GM21515 (cell line): ENCODE results near the gene TACC2.
"Not testable (repeated sequence)": the region's sequence is repeated elsewhere in the genome, so short reads cannot be mapped to it uniquely, and the experiment has no call there.

Source experiments
- ATAC-seq: cut with Tn5 transposase; IDR thresholded peaks from one replicate; pipeline ENCODE4 v1.9.1; 2021; ENCODE audit not compliant: unreplicated experiment

The TACC2 gene

DNA sequence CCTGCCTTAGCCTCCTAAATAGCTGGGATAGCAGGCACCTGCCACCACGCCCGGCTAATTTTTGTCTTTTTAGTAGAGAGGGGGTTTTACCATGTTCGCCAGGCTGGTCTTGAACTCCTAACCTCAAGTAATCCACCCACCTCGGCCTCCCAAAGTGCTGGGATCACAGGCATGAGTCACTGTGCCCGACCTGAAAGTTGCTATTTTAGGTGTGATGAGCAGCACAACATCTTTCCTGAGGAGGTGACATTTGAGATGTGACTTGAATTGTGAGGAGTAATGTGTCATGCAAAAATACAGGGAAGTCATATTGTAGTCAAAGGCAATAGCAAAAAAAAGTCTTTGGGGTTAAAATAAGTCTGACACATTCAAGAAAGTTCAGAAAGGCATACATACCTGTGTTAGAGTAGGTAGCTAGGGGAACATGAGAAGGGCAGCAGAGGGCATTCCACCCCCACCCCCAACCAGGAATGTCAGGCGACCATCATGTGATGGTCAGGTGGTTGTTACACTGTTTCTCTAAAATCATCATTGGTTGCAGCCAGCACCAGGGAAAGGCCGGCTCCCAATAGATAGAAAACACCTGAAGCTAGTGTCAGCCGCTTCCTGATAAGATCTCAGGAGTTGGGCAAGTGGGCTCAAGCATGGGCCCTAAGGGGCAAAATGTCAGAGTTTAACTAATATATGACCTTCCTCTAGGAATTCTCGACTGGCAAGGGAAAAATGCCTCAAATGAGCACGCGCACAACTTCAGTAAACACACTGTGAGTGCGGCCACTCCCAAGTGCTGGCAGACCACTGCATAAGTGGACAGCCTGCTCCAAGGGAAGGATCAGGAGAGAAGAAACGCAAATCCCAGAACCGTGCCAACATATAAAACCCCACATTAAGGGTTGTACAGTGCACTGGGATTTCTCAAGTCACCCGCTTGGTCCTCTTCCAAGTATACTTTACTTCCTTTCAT, at the start of gene TACC2:
TSS of gene TACC2 (plus strand) at position 803 of the 964 bp plus-strand sequence. CDS start 32,819 bp downstream, outside the sequence.
- ATAC-seq: no peak

DNA sequence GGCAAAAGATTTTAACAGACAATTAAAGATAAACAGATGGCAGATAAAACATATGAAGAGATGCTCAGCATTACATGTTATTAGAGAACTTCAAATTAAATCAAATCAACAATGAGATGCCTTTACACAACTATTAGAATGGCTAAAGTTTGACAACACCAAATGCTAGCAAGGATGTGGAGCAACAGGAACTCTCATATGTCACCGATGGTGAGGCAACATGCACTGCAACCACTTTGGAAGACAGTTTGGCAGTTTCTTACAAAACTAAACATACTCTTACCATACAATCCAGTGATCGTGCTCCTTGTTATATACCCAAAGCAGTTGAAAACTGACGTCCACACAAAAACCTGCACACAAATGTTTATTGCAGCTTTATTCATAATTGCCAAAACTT, 47.4 kb upstream of the TACC2 start:
- no peak for ATAC-seq

GRCh38 chr10:121942749-121943416, 46.1 kb upstream of the TACC2 start:
- no peak for ATAC-seq

DNA sequence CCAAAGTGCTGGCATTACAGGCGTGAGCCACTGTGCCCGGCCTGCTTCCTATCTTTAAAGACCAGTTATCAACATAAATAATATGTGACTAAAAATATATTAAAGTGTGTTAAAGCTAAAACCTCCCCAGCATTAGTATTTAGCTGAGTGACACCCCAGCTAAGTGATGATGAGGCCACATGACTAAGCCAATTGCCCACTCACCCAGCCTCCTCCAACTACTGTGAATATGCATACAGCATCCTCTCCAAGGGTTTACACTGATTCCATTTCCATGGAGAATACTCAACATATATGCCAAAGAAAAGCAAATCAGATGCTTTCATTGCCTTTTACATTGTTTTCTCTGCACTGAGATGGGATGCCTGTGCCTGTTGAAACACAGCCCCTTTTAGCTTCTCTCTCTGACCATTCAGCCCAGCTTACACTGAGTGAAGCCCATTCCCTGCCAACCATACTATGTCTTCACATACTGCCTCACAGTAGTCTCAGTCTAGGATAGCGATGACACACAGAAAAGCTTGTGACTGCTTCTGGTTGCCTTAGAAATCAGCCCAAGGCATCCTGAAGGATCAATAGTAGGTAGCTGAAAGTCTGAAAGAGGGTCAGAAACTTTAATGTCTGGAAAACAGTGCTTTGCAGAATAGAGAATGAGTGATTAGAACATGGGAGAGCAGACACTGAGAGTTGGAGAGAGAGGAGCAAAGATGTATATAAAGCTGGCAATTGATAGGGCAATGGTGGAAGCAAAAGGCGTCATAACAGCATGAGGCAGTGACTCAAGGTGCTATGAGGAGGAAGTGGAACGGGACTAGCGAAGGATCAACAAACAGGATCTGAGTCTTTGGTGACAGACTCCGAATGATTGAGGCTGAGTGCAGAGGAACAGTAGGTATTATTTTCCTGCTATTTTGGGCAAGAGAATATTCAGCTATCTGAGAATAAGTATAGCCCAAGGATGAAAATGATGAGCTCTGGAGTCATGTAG, 41.3 kb upstream of the TACC2 start:
- no peak for ATAC-seq

DNA sequence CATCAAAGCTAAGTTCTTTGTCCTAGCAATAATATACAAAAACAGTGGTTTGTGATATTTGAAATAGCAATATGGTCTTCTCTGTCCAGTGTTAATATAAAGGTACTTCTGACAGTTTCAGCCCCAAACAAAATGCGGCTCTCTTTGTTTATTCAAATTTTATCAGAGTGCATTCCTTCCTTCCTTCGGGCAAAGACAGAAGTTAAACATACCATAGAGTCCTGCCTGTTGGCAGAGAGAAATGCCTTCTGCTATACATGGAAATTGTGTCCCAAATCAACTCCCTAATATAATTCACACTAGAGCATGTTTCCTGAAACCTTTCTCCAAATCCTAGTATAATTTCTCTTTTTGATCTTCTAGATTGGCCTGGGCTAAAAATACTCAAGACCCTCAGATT, 39.9 kb upstream of the TACC2 start:
- ATAC-seq: no peak

DNA sequence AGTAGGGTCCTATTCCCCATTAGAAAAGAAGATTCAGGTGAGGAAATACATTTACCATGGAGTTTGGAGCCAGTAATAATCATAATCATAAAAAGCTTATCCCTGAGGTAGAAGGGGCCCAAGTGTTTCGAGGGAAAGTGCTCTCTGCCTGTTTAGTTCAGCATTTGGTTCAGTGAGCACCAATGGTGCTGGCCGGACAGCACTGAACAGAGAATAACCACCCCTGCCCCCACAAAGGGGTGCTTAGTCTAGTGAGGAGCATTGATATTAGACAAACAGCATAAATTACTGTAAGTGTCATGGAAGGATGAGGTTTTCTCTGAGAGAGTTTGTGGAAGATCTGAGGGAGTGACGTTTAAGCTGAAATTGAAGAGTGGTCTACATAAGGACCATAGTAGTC, 39.5 kb upstream of the TACC2 start:
- ATAC-seq: no peak

- ATAC-seq: no peak
These were observed 36.7 kb upstream of the TACC2 start for GRCh38 chr10:121952226-121952625.

- ATAC-seq: no peak
These were observed 32.6 kb upstream of the TACC2 start for GRCh38 chr10:121956111-121957061.

DNA sequence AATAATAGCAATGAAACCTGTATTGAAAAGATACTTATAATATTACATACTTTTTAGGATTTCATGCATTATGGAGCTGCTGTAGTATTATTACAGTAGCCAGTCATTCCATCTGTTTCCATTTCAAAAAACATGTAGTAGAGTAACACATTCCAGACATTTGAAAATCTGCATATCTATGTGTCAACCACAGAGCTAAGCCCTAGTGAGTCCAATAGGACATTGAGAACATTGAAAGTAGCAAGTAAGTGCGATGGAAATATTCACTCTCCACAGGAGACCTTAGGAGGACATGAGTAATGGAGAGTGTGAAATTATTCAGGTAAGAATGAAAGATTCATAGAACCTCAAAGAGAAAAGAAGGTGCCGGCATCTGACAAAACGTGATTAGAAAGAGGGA, 29.3 kb upstream of the TACC2 start:
- ATAC-seq: no peak

DNA sequence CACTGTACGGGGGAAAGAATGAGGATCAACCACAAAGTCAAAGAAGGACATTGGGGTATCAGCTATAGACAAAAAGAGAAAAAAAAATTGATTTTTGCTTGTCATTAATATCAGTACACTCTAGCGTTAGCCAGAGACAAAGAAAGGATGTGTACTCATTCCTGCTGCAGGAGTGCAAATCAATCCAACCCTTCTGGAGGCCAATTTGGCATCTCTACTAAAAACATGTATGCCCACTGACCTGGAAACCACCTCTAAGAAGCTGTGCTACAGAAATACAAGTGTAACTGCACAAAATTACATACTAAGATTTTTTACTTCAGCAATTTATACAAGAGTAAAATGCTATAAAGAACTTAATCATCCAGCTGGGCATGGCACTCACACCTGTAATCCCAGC, 27.5 kb upstream of the TACC2 start:
- no peak for ATAC-seq

- no peak for ATAC-seq
These were observed 23.0 kb upstream of the TACC2 start for GRCh38 chr10:121965996-121966395.

- ATAC-seq: not testable (repeated sequence)
These were observed 19.9 kb upstream of the TACC2 start for GRCh38 chr10:121969086-121969485.

GRCh38 chr10:121974019-121974534, 14.9 kb upstream of the TACC2 start:
- no peak for ATAC-seq

GRCh38 chr10:121974535-121975294, 14.2 kb upstream of the TACC2 start, which contains the start of gene NSMCE4A:
Gene NSMCE4A (minus strand): TSS chr10:121975217. CDS start chr10:121975165, 52 bp downstream.
- ATAC-seq: peak; percentile 88

GRCh38 chr10:121975295-121976086, 13.5 kb upstream of the TACC2 start:
- ATAC-seq: peak; percentile 16

- ATAC-seq: no peak
These were observed 12.4 kb upstream of the TACC2 start for GRCh38 chr10:121976607-121977006.

DNA sequence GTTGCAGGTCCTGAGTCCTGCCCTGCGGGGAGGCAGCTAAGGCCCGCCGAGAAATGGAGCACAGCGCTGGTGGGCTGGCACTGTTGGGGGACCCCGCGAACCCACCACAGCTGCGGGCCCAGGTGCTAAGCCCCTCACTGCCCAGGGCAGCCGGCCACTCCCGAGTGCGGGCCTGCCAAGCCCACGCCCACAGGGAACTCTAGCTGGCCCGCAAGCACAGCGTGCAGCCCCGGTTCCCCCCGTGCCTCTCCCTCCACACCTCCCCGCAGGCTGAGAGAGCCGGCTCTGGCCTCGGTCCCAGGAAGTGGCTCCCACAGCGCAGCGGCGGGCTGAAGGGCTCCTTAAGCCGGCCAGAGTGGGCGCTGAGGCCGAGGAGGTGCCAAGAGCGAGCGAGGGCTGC, 10.5 kb upstream of the TACC2 start:
- ATAC-seq: no peak

GRCh38 chr10:121981346-121981745, 7.6 kb upstream of the TACC2 start:
- no peak for ATAC-seq
